GM18867 (cell line): ENCODE measurements around the gene KCNH6.

Source experiments
- ATAC-seq: cut with Tn5 transposase; IDR thresholded peaks from one replicate; pipeline ENCODE4 v1.9.1; 2021; ENCODE audit warnings: mild to moderate bottlenecking, moderate library complexity; ENCODE audit not compliant: unreplicated experiment

KCNH6 gene, protein sequence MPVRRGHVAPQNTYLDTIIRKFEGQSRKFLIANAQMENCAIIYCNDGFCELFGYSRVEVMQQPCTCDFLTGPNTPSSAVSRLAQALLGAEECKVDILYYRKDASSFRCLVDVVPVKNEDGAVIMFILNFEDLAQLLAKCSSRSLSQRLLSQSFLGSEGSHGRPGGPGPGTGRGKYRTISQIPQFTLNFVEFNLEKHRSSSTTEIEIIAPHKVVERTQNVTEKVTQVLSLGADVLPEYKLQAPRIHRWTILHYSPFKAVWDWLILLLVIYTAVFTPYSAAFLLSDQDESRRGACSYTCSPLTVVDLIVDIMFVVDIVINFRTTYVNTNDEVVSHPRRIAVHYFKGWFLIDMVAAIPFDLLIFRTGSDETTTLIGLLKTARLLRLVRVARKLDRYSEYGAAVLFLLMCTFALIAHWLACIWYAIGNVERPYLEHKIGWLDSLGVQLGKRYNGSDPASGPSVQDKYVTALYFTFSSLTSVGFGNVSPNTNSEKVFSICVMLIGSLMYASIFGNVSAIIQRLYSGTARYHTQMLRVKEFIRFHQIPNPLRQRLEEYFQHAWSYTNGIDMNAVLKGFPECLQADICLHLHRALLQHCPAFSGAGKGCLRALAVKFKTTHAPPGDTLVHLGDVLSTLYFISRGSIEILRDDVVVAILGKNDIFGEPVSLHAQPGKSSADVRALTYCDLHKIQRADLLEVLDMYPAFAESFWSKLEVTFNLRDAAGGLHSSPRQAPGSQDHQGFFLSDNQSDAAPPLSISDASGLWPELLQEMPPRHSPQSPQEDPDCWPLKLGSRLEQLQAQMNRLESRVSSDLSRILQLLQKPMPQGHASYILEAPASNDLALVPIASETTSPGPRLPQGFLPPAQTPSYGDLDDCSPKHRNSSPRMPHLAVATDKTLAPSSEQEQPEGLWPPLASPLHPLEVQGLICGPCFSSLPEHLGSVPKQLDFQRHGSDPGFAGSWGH

DNA sequence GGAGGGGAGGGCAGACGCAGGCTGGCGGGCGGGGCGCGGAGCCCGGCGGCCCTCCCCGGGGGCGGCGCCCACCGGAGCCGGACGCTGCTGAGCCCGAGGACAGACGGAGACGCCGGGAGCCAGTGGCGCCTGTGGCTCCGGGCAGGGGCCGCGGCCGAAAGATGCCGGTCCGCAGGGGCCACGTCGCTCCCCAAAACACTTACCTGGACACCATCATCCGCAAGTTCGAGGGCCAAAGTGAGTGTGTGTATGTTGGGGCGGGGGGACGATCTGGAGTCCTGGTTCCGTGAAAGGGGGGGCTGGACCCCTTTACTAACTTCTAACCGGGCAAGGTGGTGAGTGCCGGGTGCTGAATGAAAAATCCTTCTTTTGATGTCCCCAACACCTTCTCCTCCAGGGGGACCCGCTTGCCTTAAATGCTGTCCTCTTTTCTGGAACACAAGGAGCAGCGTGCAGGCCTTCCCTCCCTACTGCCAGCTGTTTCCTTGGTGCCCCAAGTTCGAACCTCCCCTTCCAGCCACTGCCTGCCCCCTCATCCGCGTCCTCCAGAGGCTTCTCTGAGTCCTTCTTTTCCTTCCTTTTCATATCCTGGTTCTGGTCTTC is at the start of gene KCNH6:
Gene KCNH6, plus strand, starts transcription at position 106 of the 603 bp plus-strand sequence. Its CDS starts 56 bp downstream, at position 162.
- ATAC-seq: no peak

DNA sequence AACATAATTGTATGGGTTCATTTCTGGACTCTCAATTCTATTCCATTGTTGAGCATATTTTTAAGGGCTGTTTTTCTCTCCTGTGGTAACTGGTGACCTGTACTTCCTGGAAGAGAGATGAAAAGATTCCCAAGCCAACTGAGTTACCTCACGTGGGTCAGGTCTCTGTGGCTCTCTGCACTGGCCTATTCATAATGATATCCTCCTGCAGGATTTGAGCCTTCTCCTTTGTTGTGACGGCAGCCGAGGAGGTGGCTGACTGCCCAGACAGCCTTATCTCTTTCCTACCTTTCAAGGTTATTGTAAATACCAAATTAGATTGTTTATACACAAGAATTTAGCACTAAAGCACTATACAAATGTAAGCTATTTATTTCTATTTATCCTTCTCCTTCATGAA is 49.0 kb upstream of the KCNH6 start:
- no peak for ATAC-seq

DNA sequence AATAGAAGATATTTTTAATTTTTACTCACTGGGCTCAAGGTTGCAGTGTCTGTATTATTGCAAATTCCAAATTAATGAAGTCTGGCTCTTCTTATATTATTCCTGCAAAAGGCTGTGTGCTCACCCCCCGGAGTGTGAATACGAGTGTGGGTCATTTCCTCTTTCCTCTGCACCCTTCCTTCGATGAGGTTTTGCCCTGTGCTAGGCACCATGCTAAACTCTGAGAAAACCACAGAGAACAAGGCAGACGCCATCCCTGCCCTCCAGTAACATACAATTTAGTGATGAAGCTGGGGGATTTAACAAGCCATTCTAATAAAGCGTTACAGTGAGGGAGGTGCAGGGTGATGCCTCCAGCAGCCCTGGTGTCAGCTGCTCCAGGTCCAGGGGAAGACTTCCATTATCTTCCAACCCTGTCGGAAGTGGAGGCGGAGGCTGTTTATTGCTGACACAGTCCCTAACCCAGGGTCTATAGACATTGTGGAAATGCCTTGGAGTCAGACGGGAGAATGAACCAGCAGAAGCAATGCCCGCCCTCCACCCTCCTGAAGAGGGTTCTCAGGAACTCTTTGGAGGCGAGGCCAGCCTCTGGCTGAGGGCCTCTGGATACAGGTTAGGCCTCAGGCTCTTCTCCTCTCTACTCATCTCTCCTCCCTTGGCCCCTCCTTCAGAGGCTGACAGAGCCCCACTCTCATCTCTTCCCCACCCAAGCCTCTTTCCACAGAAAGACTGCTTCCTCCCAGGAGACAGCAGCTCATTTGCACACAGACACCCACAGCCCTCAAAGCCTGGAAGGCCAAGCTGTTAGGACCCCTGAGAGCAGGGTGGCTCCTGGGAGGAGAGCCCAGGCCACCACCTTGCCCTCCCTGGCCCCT is 48.3 kb upstream of the KCNH6 start:
- no peak for ATAC-seq

DNA sequence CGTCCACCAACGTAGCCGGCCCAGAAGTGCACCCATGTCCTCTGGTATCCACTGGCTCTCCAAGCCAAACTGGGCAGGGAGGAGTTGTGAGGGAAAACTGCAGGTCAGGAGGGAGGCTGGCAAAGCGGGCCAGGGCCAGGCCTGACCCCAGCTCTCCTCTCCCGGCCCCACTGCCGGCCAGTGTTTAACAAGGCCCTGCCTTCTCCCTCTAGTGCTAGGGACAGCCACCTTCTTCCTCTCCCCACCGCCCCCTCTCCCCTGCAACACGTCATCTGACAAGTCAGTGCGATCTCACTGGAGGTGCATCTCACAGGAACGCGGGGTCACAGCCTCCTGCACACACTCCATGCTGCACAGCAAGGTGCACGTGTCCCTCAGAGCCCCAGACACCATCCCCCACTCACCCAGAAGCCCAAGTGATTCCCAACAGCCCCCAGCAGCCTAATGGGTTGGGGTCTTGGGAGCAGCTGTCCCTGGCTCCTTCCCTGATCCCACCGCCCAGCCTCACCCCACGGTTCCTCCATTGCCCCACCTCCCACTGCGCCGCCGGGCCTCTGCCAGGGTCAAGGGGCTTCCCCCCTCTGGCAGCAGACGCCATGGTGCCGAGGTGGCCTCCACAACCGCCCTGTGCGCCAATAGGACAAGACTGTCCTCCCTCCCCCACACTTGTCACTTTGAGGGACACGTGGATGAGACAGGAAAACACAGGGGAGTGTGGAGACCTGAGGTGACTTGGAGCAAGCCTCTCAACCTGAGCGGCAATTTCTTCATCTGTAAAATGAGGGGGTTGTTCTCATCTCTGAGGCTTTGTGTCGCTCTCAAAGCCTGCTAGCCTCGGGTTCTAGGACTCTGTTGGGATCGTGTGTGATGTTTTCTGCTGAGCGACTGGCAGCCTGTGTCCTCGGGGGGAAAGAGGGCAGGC is 47.4 kb upstream of the KCNH6 start:
- no peak for ATAC-seq

DNA sequence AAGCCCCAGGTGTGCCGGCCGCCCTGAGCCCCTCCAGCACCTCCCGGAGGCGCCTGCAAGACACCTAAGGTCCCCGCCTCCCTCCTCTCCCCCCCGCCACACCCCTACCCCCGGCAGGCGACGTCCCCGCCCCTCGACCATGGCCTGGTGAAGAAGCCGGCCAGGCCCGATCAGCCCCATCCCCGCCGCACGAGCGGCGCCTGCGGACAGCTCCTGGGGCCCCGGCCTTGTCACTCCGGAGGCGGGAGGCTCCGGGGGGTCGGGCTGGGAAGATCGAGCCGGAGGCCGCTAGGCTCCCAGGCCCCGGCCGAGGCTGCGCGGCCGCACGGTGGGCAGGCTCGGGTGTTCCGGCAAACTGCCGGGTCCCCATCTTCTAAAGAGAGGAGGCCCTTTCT is 46.7 kb upstream of the KCNH6 start:
- no peak for ATAC-seq

DNA sequence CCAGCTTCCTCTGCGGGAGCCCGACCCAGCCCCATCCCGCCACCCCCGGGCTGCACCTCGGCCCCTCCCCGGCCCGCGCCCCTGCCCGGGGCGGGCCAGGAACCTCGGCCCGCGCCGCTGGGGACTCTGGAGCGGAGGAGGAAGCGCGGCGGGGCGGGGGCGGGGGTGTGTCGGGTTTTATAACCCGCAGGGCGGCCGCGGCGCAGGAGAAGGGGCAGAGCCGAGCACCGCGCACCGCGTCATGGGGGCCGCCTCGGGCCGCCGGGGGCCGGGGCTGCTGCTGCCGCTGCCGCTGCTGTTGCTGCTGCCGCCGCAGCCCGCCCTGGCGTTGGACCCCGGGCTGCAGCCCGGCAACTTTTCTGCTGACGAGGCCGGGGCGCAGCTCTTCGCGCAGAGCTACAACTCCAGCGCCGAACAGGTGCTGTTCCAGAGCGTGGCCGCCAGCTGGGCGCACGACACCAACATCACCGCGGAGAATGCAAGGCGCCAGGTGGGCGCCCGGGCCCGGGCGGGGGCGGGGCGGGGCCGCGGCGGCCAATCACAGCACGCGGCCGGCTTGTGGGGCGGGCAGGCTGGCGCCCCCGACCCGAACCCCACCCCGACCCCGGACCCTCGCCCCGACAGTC is 46.2 kb upstream of the KCNH6 start, which contains the start of gene ACE:
Gene ACE, plus strand, starts transcription at position 208 of the 626 bp plus-strand sequence. Its CDS starts 34 bp downstream, at position 242.
- no peak for ATAC-seq

DNA sequence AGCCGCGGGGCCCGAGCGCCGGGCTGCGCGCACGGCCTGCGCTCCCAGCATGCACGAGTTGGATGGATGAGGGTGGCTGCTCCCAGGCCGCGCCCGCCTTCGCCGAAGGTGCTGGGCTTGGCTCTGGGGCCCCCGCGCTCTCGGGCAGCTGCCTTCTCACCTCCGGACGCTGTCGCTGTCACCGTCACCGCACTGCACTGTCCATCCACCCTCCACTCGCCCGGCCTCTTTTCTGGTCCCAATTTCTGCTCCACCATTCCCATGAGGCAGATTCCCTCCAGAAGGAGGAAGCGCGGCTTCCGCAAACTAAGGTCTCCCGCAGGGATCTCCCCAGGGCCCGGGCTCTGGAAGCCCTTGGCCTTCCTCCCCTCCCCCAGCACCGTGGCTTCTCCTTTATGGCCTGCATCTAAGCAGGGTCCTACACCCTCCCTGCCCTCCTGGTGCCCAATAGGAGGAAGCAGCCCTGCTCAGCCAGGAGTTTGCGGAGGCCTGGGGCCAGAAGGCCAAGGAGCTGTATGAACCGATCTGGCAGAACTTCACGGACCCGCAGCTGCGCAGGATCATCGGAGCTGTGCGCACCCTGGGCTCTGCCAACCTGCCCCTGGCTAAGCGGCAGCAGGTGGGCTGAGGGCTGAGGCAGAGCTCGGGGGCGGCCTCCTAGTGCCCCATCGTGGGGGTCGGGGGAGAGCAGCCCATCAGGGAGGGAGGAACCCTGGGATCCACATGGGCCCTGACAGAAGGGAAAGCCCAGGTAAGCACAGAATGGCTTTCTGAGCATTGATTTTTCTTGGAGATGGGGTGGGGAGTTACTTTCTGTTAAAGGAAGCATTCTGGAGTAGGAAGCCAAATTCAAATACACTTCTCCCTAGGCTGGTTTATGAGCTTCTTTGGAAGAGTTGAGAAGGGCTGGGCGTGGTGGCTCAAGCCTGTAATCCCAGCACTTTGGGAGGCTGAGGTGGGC is 45.4 kb upstream of the KCNH6 start:
- no peak for ATAC-seq

DNA sequence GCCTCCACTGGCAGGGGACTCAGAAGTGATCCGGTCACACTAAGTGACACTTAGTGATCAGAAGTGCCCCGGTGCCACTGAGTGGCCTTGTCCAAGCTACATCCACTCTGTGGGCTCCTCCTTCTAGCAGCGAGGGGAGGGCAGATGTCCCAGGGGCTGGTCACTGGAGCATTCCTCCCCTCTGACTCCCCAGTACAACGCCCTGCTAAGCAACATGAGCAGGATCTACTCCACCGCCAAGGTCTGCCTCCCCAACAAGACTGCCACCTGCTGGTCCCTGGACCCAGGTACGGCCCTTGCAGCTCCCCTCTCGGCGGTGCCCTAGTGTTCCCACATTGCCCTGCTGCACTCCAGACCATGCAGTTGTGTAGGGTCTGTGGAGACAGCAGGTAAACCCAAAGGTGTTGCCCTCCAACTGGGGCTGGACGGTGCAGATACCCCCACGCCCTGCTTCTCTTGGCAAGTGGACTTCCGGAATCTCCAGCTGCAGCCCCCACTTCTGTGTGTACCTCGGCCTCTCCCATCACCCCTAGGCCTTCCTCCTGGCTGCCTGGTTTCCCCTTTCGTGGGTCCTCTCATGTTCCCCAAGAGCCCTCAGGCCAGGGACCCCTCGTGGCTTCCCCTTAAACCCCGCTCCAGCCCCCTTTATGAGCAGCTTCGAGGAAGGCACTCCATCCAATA is 44.2 kb upstream of the KCNH6 start:
- ATAC-seq: peak; percentile 72

DNA sequence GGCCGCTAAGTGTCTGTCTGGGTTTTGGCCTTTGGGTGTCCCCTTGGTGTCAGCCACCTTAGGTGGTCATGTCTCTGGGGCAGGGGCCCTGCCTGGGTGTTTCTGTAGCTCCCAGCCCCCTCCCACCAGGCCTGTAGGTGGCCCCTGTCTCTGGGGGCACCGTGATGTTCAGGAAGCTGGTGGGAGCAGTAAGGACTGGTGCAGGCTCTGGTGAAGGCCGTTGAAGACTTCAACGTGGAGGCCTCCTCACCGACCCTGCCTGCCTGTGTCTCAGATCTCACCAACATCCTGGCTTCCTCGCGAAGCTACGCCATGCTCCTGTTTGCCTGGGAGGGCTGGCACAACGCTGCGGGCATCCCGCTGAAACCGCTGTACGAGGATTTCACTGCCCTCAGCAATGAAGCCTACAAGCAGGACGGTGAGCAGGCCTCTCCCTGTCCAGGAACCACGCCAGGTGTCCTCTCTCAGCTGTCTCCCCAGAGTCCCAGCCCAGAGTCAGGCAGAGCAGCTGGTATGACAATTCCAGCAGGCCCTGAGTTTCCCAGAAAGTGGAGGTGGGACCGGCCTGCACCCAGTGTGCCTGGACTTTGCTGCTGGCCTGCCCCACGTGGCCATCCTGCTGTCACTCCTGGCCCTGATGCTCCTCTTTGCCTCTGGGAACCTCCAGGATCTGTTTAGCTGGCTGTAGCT is 43.5 kb upstream of the KCNH6 start:
- no peak for ATAC-seq

DNA sequence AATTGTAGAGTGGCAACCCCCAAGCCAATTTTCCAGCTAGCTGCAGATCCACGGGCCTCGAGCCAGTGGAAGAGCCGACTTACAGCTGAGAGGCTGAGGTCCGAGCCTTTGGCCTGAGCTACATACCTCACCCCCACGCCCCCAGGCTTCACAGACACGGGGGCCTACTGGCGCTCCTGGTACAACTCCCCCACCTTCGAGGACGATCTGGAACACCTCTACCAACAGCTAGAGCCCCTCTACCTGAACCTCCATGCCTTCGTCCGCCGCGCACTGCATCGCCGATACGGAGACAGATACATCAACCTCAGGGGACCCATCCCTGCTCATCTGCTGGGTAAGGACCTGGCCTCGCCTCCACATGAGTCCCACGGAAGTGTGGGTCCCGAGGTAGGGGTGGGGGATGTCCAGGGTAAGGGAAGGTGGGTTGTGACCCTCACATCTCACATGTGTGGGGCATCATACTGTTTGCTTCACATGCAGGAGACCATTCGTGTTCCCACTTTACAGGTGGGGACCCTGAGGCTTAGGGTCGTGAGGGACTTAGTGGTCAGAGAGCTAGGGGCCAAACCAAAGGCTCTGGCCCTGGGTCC is 42.9 kb upstream of the KCNH6 start:
- no peak for ATAC-seq

DNA sequence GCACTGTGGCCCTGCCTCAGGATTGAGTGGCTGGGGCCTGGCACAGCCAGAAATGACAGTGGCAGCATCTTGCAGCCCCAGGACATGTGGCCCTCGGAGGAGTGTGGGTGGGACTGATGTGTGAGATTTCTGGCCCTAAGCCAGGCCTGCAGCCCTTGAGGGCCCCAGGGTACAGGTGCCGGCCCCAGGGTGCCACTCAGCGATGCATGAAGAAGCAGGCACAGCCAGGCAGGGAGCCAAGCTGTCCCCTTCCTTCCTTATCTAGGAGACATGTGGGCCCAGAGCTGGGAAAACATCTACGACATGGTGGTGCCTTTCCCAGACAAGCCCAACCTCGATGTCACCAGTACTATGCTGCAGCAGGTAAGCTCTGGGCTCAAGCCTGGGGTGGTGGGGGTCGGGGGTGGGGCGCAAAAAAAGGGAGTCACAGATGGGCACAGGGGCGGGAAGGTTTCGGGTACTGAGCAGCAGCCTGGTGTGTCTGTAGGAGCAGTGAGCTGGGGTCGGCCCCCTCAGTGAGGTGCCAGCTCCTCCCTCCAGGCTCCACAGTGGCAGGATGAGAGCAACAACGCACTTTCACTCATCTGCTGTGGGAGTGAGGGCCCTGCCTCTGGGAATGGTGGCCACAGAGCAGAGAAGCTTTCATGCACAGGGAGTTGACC is 42.2 kb upstream of the KCNH6 start:
- ATAC-seq: no peak

DNA sequence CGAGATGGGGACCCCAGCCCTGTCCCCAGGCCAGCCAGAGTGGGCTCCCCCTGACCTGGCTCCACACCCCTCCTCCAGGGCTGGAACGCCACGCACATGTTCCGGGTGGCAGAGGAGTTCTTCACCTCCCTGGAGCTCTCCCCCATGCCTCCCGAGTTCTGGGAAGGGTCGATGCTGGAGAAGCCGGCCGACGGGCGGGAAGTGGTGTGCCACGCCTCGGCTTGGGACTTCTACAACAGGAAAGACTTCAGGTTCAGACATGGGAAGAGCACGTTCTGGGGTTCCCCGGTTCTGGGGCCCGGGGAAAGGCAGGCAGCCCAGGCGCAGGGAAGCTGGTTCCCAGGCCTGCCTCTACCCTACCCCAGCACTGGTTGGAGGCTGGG is 41.7 kb upstream of the KCNH6 start:
- ATAC-seq: no peak

DNA sequence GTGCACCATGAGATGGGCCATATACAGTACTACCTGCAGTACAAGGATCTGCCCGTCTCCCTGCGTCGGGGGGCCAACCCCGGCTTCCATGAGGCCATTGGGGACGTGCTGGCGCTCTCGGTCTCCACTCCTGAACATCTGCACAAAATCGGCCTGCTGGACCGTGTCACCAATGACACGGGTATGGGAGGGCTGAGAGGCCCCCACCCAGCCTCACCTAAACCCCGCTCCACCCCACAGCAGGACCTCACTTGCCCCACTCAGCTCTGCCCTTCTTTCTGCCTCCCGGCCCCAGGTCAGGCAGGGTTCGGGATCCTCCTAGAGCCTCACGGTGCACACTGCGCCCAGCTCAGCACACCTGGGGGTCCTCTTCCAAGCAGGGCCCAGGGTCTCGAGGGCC is 40.6 kb upstream of the KCNH6 start:
- no peak for ATAC-seq

DNA sequence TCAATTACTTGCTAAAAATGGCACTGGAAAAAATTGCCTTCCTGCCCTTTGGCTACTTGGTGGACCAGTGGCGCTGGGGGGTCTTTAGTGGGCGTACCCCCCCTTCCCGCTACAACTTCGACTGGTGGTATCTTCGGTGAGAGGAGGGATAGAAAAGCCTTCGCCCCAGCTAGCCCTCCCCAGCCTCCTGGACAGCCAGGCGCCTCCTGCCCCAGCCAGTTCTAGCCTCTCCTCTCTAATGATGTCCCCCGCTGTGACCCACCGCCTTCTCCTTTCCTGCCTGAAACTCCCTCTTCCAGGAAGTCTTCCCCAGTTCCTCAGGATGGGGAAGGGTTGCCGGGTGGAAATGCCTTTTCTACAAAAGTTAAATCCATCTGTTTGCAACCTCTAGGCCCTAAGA is 40.1 kb upstream of the KCNH6 start:
- ATAC-seq: no peak

DNA sequence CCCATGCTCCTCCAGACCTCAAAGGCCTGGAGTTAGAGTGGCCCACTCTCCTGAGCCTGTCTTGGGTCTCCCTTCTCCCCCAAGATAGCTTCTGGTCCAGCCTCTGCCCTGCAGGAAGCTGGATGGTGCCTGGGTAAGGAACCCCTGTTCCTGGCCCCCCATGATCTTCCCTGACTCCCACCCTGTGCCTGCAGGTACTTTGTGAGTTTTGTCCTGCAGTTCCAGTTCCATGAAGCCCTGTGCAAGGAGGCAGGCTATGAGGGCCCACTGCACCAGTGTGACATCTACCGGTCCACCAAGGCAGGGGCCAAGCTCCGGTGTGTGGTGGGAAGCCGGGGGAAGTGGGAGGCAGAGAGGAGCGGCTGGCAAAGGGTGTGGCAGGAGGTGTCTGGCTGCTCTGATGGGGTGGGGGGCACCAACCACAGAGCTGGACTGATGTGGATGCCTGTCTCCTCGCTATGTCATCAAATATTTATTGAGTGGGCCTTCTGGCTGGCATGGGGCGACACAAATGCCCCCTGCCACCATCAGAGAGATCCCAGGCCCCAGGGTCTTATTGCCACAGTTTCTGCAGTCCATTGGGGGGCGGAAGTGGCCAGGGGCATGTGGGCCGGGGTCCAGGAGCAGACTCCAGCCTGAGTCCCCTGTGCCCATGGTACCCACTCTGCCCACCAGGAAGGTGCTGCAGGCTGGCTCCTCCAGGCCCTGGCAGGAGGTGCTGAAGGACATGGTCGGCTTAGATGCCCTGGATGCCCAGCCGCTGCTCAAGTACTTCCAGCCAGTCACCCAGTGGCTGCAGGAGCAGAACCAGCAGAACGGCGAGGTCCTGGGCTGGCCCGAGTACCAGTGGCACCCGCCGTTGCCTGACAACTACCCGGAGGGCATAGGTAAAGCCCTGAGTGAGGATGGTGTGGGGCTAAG is 39.2 kb upstream of the KCNH6 start:
- no peak for ATAC-seq
